Measurements from ENCODE around the gene TRIM17.

Gene TRIM17

GRCh38 chr1:228398741-228399461 lies 17.8 kb downstream of the TRIM17 start:
- H3K4me3 ChIP-seq (ENCODE audit: low read length, poor library complexity, severe bottlenecking), result no peak overlapping the region
- peaks cover 61% of the 10 kb centered on the region; the same call in 1 of the 2 replicates for H3K36me3 ChIP-seq (ENCODE audit: insufficient read depth, low read length)
- H2AFZ ChIP-seq (ENCODE audit: low read length), result no peak overlapping the region
- TF ChIP-seq CTCF (conservative IDR thresholded peaks at IDR 0.05; ENCODE audit: low read length) (no peak), EZH2phosphoT487 (IDR thresholded peaks at IDR 0.05; ENCODE audit: borderline replicate concordance) (no peak)
- peaks cover 17% of the 10 kb centered on the region for H3K4me1 ChIP-seq (ENCODE audit: insufficient read depth, low read length, poor library complexity, severe bottlenecking)
- H3K79me2 ChIP-seq (ENCODE audit: insufficient read depth, low read length), result peaks cover 42% of the 10 kb centered on the region
- no peak overlapping the region for H3K4me2 ChIP-seq (ENCODE audit: low read depth, low read length, poor library complexity, severe bottlenecking)
- no peaks in the 10 kb centered on the region for H3K9me3 ChIP-seq (ENCODE audit: insufficient read depth, low read depth, low read length)
- no peaks in the 10 kb centered on the region for H3K9me2 ChIP-seq (replicated peaks; ENCODE audit: low read depth, low read length)
- no peaks in the 10 kb centered on the region for H3K27me3 ChIP-seq (ENCODE audit: insufficient read depth, low read length, poor library complexity, severe bottlenecking)
- no peak overlapping the region for H3K9ac ChIP-seq (ENCODE audit: low read depth, low read length, poor library complexity, severe bottlenecking)
- peaks cover 70% of the 10 kb centered on the region for H4K20me1 ChIP-seq (ENCODE audit: insufficient read depth, low read length, poor library complexity, severe bottlenecking)
- no peaks in the 10 kb centered on the region for H3F3A ChIP-seq (ENCODE audit: low read depth)

GRCh38 chr1:228397966-228398365 lies 18.7 kb downstream of the TRIM17 start:
- Histone ChIP-seq H3F3A (ENCODE audit: low read depth) (no peaks in the 10 kb centered on the region), H3K4me2 (ENCODE audit: low read depth, low read length, poor library complexity, severe bottlenecking) (no peak overlapping the region), H4K20me1 (ENCODE audit: insufficient read depth, low read length, poor library complexity, severe bottlenecking) (peaks cover 61% of the 10 kb centered on the region), H3K9ac (ENCODE audit: low read depth, low read length, poor library complexity, severe bottlenecking) (no peak overlapping the region), H3K9me3 (ENCODE audit: insufficient read depth, low read depth, low read length) (no peaks in the 10 kb centered on the region), H3K4me1 (ENCODE audit: insufficient read depth, low read length, poor library complexity, severe bottlenecking) (peaks cover 9% of the 10 kb centered on the region), H2AFZ (ENCODE audit: low read length) (no peak overlapping the region), H3K9me2 (replicated peaks; ENCODE audit: low read depth, low read length) (no peaks in the 10 kb centered on the region), H3K4me3 (ENCODE audit: low read length, poor library complexity, severe bottlenecking) (no peak overlapping the region), H3K36me3 (ENCODE audit: insufficient read depth, low read length) (peaks cover 61% of the 10 kb centered on the region; the same call in 1 of the 2 replicates), H3K27me3 (ENCODE audit: insufficient read depth, low read length, poor library complexity, severe bottlenecking) (no peaks in the 10 kb centered on the region), H3K79me2 (ENCODE audit: insufficient read depth, low read length) (peaks cover 33% of the 10 kb centered on the region; the same call in 1 of the 2 replicates)
- no peak for TF ChIP-seq EZH2phosphoT487 (IDR thresholded peaks at IDR 0.05; ENCODE audit: borderline replicate concordance)
- no peak for TF ChIP-seq CTCF (conservative IDR thresholded peaks at IDR 0.05; ENCODE audit: low read length)

- peaks cover 51% of the 10 kb centered on the region for H4K20me1 ChIP-seq (ENCODE audit: insufficient read depth, low read length, poor library complexity, severe bottlenecking)
- H3K4me3 ChIP-seq (ENCODE audit: low read length, poor library complexity, severe bottlenecking), result no peak overlapping the region
- peaks cover 24% of the 10 kb centered on the region; the same call in 1 of the 2 replicates for H3K79me2 ChIP-seq (ENCODE audit: insufficient read depth, low read length)
- no peaks in the 10 kb centered on the region for H3K9me3 ChIP-seq (ENCODE audit: insufficient read depth, low read depth, low read length)
- no peak overlapping the region for H3K4me2 ChIP-seq (ENCODE audit: low read depth, low read length, poor library complexity, severe bottlenecking)
- no peaks in the 10 kb centered on the region for H3F3A ChIP-seq (ENCODE audit: low read depth)
- H3K9ac ChIP-seq (ENCODE audit: low read depth, low read length, poor library complexity, severe bottlenecking), result no peak overlapping the region
- H3K4me1 ChIP-seq (ENCODE audit: insufficient read depth, low read length, poor library complexity, severe bottlenecking), result peaks cover 6% of the 10 kb centered on the region
- H3K27me3 ChIP-seq (ENCODE audit: insufficient read depth, low read length, poor library complexity, severe bottlenecking), result no peaks in the 10 kb centered on the region
- H3K36me3 ChIP-seq (ENCODE audit: insufficient read depth, low read length), result peaks cover 67% of the 10 kb centered on the region; the same call in 1 of the 2 replicates
- no peak overlapping the region for H2AFZ ChIP-seq (ENCODE audit: low read length)
- no peaks in the 10 kb centered on the region for H3K9me2 ChIP-seq (replicated peaks; ENCODE audit: low read depth, low read length)
- TF ChIP-seq CTCF (conservative IDR thresholded peaks at IDR 0.05; ENCODE audit: low read length) (no peak), EZH2phosphoT487 (IDR thresholded peaks at IDR 0.05; ENCODE audit: borderline replicate concordance) (no peak)
These were observed 19.6 kb downstream of the TRIM17 start for GRCh38 chr1:228396770-228397662.

Data from Loucy (cell line).